HG02884 (cell line): ENCODE results near the gene PCDH15.

Experiments
- ATAC-seq: cut with Tn5 transposase; IDR thresholded peaks from one replicate; pipeline ENCODE4 v1.9.1; 2021; ENCODE audit warnings: mild to moderate bottlenecking, moderate library complexity; ENCODE audit not compliant: unreplicated experiment

PCDH15 gene

GRCh38 chr10:54708591-54708990, 92.4 kb downstream of the PCDH15 start:
- no peak for ATAC-seq

GRCh38 chr10:54708021-54708420, 93.0 kb downstream of the PCDH15 start:
- no peak for ATAC-seq

GRCh38 chr10:54702583-54703485, 98.2 kb downstream of the PCDH15 start:
- no peak for ATAC-seq

GRCh38 chr10:54691331-54691730, 109.7 kb downstream of the PCDH15 start:
- no peak for ATAC-seq

GRCh38 chr10:54682554-54682953, 118.5 kb downstream of the PCDH15 start:
- ATAC-seq, result no peak

- no peak for ATAC-seq
Observed at GRCh38 chr10:54681136-54681535, 119.9 kb downstream of the PCDH15 start.

- no peak for ATAC-seq
Observed at GRCh38 chr10:54667136-54667535, 133.9 kb downstream of the PCDH15 start.

GRCh38 chr10:54666192-54666591, 134.8 kb downstream of the PCDH15 start:
- no peak for ATAC-seq

GRCh38 chr10:54665095-54665494, 135.9 kb downstream of the PCDH15 start:
- no peak for ATAC-seq

GRCh38 chr10:54660397-54660796, 140.6 kb downstream of the PCDH15 start:
- no peak for ATAC-seq

GRCh38 chr10:54656643-54657042, 144.4 kb downstream of the PCDH15 start:
- ATAC-seq, result no peak

GRCh38 chr10:54653518-54653917, 147.5 kb downstream of the PCDH15 start:
- ATAC-seq, result no peak

GRCh38 chr10:54650547-54650946, 150.5 kb downstream of the PCDH15 start:
- ATAC-seq, result no peak

GRCh38 chr10:54622017-54622416, 179.0 kb downstream of the PCDH15 start:
- no peak for ATAC-seq

GRCh38 chr10:54620352-54620751, 180.7 kb downstream of the PCDH15 start:
- ATAC-seq, result no peak

- ATAC-seq, result no peak
Observed at GRCh38 chr10:54614072-54614471, 187.0 kb downstream of the PCDH15 start.

- no peak for ATAC-seq
Observed at GRCh38 chr10:54613162-54613561, 187.9 kb downstream of the PCDH15 start.

- no peak for ATAC-seq
Observed at GRCh38 chr10:54609423-54609822, 191.6 kb downstream of the PCDH15 start.

- no peak for ATAC-seq
Observed at GRCh38 chr10:54607983-54608382, 193.0 kb downstream of the PCDH15 start.

- no peak for ATAC-seq
Observed at GRCh38 chr10:54594289-54594688, 206.7 kb downstream of the PCDH15 start.

- no peak for ATAC-seq
Observed at GRCh38 chr10:54587971-54588370, 213.1 kb downstream of the PCDH15 start.

- ATAC-seq, result no peak
Observed at GRCh38 chr10:54585572-54585971, 215.5 kb downstream of the PCDH15 start.

- no peak for ATAC-seq
Observed at GRCh38 chr10:54577682-54578081, 223.3 kb downstream of the PCDH15 start.
